Activated CD8-positive, alpha-beta memory T cell treated with anti-CD3 and anti-CD28 coated beads for 1 hour (primary cell): ENCODE data around the gene PDLIM1.

ENCODE experiments used
- DNase-seq, 2 donors: peaks; one replicate each; pipeline ENCODE4 v3.0.0-alpha.2; 2020; ENCODE audit warnings: low read depth in 1 of 2; ENCODE audit errors: extremely low read depth in 1 of 2

PDLIM1 gene

DNA sequence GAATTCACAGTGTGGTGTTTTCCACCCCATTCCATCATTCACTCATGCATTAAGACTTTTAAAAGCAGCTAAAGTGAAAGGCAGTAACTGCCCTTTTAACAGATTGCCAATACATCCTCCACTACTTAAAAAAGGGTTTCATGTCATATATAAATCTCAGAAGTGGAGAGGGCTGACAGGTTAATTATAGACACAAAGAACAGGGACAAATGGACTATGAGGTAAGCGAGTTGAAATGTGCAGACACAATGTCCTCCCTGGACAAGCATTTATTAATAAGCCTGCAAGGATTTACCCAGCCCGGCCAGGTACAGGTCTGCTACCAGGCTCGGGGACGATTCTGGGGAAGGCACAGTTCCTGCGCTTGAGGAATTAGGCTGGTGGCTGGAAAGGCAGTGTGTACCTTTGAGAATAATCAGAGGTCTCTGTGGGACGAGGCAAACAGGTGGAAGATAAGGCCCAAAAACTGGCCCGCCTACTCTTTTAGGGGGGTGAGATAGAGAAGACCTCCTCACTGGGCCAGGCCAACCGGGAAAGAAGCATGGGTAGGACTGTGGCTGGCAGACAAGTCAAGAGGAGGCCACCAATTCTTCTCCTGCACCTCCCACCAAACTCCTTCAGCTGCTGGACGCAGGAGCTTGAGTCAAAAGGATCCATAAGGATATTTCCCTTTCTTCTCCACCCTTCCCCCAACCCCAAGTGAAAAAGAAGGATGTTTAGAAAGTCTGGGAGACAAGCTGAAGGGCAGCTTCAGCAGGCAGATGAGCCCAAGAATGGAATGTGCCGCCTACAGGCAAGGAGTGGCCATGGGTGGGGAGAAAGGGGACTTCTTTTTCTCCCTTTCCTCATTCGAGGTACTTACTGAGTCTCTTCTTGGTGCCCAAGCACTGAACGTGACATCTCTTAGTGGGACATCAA, 1.5 kb downstream of the PDLIM1 start:
- no peak for DNase-seq

- DNase-seq: no peak
Measured at GRCh38 chr10:95288303-95288702, 2.5 kb downstream of the PDLIM1 start.

GRCh38 chr10:95287281-95287680, 3.5 kb downstream of the PDLIM1 start:
- DNase-seq: no peak

- no peak for DNase-seq
Measured at GRCh38 chr10:95286707-95287106, 4.1 kb downstream of the PDLIM1 start.

DNA sequence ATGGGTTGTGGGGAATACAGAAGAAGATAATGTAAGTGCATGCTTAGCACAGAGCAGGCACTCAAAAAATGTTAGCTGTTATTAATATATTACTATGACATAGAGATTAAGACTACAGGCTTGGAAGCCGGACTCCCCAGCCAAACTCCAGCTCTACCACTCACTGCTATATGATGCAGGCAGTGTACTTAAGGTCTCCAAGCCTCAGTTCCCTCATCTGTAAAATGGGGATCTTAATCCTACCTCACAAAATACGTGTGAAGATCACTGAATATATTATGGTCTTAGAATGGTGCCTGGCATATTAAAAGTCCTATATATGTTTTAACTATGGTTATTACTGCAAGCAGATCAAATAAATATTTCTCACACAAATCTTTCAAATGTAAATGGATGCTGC, 5.2 kb downstream of the PDLIM1 start:
- DNase-seq: no peak

DNA sequence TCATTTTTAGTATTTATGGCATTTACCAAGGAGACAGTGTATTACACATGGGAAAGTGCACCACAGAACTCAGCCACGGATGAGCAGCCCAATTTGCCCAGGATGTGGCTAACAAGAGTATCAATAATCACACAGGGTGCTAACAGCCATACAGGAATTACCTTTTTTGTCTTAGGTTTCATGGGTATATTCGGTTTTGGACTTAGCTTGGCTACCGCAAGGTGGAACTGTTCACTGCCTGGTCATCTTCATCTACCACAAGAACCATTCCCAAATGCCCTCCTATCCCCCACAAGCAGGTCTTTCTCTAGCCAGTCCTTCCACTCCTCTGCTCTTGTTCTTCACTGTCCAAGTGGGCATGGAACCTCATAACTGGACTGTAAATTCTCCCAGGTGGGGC, 6.0 kb downstream of the PDLIM1 start:
- no peak for DNase-seq

DNA sequence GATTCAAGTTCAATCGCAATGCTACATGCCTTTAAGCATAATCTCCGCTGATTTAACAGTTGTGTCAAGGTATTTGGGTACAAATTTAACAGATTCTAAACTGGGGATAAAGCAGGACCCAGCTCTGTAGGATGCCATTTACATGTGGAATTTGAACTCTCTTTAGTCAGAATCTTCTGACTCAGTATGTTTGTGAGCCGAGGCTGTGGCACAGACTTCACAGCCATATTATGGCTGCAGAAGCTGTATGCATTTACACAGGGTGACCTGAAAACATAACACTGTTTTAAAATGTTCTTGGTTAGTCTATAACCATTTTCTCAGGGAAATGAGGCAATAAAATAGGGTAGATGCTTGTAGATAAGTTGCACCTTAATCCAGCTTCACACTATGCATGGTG, 8.7 kb downstream of the PDLIM1 start:
- DNase-seq: no peak

- no peak for DNase-seq
Measured at GRCh38 chr10:95281206-95281605, 9.6 kb downstream of the PDLIM1 start.

DNA sequence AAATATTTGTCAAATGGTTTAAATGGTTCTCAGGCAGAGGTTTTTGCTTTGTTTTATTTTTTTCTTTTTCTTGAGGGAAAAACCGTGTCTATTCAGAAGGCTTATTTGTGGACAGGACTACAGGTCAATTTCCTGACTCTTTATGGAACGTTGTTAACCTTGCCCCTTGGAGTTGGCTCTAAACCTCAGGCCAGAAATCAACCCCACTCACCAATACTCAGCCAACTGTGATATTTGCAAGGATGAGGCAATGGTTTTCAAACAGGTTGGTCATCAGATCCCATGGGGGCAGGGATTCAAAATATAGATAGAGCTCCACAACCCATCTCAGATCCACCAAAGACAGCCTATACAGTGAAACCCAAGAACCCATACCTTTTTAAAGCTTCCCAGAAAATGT, 10.2 kb downstream of the PDLIM1 start:
- DNase-seq: no peak

- no peak for DNase-seq
Measured at GRCh38 chr10:95279042-95279820, 11.6 kb downstream of the PDLIM1 start.

DNA sequence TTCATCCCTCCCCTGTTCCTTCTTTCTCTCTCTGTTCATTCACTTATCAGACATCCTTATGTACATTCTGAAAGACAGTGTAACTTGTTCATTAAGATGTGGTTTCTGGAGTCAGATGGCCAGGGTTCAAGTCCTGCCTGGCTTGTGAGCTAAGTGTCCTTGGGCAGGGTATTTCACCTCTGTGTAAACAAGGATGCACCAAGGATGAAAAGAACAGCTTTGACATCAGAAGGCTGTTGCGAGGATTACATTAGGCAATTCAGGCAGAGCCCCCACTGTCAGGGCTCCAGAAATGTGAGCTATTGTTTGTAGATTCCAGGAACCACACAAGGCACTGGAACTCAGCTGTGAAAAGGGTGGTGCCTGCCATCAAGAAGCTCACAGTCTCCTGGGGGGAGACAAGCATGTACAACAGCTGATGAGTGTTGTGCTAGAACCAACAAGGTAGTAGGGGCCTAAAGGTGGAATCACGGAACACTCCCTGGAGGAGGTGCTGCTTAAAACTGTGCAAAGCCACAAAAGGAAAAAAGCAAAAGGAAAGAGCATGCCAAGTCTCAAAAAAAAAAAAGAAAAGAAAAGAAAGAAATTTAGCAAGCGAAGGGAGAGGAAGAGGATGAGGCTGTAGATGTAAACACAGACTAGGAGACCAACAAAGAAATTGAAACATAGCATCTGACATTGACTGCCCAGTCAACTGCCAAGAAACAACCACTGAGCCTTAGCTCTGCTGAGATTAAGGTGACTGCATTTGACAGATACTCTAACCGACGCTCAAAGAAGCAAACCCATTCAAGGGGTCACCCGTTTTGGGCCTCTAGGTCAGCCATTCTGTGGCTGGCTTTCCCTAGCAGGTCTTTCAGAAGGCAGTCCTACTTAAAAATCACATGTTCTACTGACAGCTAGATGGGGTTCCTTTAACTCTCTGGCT, 12.5 kb downstream of the PDLIM1 start:
- no peak for DNase-seq

GRCh38 chr10:95277614-95278013, 13.2 kb downstream of the PDLIM1 start:
- DNase-seq: no peak

DNA sequence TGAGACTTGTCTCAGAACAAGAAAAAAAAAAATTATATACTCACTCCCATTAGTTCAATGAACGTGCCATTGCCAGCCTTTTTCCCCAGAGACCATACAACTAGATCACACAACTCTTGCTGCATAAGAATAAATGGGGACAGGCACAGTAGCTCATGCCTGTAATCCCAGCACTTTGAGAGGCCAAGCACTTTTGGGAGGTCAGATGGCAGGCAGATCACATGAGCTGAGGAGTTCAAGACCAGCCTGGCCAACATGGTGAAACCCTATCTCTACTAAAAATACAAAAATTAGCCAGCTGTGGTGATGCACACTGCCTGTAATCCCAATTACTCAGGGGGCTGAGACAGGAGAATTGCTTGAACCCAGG, 13.6 kb downstream of the PDLIM1 start:
- DNase-seq: no peak

DNA sequence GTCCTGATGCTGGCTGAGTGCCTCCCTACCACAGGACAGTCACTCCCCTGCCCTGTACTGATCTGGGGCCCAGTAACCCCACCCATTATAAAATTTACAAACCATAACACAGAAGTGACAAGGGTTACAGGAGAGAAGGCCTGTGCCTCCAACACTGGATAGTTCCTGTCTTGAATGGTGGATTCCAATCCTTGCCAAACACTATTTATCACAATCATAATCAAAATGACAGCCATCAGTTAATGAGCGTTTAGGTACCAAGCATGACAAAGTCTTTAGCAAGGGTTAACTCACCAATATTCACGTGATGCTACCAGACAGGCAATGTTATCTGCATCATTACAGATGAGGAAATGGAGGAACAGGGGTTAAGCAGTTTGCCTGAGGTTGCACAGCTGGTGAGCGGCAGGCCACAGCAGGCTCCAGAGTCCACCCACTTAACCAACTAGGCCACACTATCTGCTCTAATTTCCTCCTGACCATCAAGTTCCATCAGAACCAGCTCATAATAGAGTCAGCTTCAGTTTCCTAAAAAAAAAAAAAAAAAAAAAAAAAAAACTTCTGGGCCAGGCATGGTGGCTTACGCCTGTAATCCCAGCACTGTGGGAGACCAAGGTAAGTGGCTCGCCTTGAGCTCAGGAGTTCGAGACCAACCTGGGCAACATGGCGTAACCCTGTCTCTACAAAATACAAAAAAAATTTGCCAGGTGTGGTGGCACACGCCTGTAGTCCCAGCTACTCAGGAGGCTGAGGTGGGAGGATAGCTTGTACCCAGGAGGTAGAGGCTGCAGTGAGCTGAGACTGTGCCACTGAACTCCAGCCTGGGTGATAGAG, 14.2 kb downstream of the PDLIM1 start:
- no peak for DNase-seq

DNA sequence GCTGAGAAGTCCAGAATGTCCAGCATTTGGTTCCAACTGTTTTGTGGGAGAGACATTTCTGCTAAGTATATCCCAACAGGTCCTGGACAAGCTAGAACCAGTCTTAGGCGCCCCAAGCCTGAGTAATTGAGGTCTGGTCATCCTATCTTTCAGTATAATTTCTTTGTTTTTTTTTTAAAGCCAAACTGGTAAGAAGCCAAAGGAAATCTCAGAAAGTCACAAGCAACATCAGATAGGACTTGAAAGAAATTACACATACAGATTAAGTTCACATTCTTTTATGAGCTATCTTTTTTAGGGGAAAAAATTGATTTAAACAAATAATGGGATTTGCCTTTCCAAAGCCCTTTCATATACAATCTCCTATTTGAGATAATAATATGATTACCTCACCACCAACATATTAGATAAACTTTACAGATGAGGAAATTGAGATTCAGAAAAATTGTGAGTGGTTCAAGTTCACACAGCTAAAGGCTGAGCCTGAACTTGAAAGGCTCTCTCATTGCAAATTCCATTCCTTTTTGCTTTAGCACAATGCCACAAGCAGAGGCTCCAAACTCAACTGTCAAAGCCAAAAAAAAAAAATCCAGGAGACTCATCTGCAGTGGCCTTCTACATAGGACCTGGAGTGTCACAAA, 15.0 kb downstream of the PDLIM1 start:
- no peak for DNase-seq

GRCh38 chr10:95273393-95274312, 17.1 kb downstream of the PDLIM1 start:
- DNase-seq: no peak

DNA sequence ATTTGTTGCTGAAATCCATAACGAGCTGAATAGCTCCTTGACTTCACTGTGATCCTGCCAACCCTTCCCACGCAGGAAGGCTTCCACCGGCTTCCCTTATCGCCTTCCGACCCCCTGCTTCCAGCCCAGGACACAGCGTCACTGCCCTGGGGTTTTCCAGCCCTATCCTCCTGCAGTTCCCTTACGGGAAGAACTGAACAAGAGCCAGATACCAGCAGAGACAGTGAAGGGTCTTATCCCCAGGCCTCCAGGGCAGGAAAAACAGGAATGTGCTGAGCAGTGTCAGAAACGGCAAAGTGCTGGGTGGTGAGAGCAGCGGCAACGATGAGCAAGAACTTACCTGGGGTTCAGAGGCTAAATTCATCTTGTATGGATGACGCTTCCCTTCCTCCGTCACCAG, 22.4 kb downstream of the PDLIM1 start:
- no peak for DNase-seq

DNA sequence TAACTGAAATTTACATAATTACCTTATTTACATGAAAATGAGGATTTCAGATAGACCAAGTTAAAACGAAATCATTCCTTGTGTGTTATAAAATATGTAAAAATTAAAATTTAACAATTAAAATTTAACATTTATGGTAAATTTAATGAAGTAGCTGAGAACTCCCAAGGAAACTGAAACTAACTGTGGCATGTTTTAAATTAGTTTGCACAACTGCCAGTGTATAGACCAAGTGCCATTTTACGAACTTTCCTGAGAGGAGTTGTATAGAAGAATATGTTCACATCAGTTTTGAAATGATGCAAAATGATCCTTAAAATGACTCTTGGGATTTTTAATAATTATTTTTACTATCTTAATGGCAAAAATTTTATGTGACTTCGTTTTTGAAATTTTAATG, 23.6 kb downstream of the PDLIM1 start:
- DNase-seq: no peak

- DNase-seq: no peak
Measured at GRCh38 chr10:95266674-95267095, 24.1 kb downstream of the PDLIM1 start.
